Right lobe of liver (tissue), 6 donors: ENCODE results near the gene GPR17. TPM values are rescaled to one million over a fixed set of nuclear protein-coding genes. Genes with fewer than 3 reads are reported as not detected.

ENCODE experiments used
- ATAC-seq, 4 donors: fragments of 200-7000 bp; cut with Tn5 transposase; one replicate each; pipeline ENCODE4 v1.9.1; 2020; ENCODE audit warnings: mild to moderate bottlenecking in 4 of 4, moderate library complexity in 4 of 4
- DNase-seq, 3 donors: peaks; one replicate each; pipeline ENCODE4 v3.0.0-alpha.2; 2020
- H3K27ac ChIP-seq, 3 donors: fragments of 200-600 bp; one replicate each; pipeline ENCODE4 v1.8.0; 2022
- H3K27me3 ChIP-seq, 2 donors: fragments of 200-600 bp; one replicate each; pipeline ENCODE4 v1.8.0; 2022
- H3K36me3 ChIP-seq, 4 donors: fragments of 200-600 bp; sonication (generic) in 1 of 4; one replicate each; pipeline versions ENCODE4 v1.5.1 to v1.8.0; 2017 to 2022; ENCODE audit warnings: control low read depth in 1 of 4
- H3K4me1 ChIP-seq, 4 donors: fragments of 200-600 bp; sonication (generic) in 1 of 4; one replicate each; pipeline versions ENCODE4 v1.5.1 to v1.8.0; 2017 to 2022; ENCODE audit warnings: control low read depth in 1 of 4
- H3K4me3 ChIP-seq, 3 donors: fragments of 200-600 bp; one replicate each; pipeline ENCODE4 v1.8.0; 2022
- H3K9me3 ChIP-seq, 4 donors: fragments of 200-600 bp; sonication (generic) in 1 of 4; one replicate each; pipeline versions ENCODE4 v1.5.1 to v1.8.0; 2017 to 2022; ENCODE audit warnings: control low read depth in 1 of 4
- POLR2A ChIP-seq: fragments of 450-650 bp; IDR thresholded peaks from one replicate; pipeline ENCODE4 v1.6.1; 2017; ENCODE audit warnings: antibody characterized with exemption, mild to moderate bottlenecking
- WGBS: methylation state at CpG from one replicate; pipeline ENCODE4 v1.1.6; 2018; ENCODE audit warnings: low coverage, low lambda C conversion rate; ENCODE audit not compliant: insufficient coverage; ENCODE audit errors: missing lambda C conversion rate; 5-methylcytosine and 5-hydroxymethylcytosine counted together
- intact Hi-C, 2 donors: fragments of 100-400 bp; cut with DNase I; formaldehyde crosslinking; loops; one replicate each; pipeline versions ENCODE4 v1.11.2 to v1.14.1; 2022
- total RNA-seq, 6 experiments: library from RNA; depleted of rRNA in 2 of 6; stranded (reverse); fragments of >200 nt in 2 of 6; fragmentation: NEBNext Ultra II Directional in 3 of 6; extraction: Animal tissue kit (Norgen Biotek cat#: 25700) in 3 of 6; gene quantifications; one replicate each; pipeline versions ENCODE4 v1.1.0 to v1.2.4, GENCODE V29; 2016 to 2023
- TF ChIP-seq, protein P1 (sequence below), 4 donors: fragments of 200-600 bp in 3 of 4; fragments of 450-650 bp in 1 of 4; IDR thresholded peaks; one replicate each; pipeline versions ENCODE4 v1.5.1 to v1.8.0; 2016 to 2022; ENCODE audit warnings: antibody characterized with exemption in 4 of 4, mild to moderate bottlenecking in 2 of 4
- donor health status: DM: no; HTN: yes; CAD: no.
- donor health status: DM: no; HTN: no; CAD: no.
- donor health status: DM: no; HTN: no; CAD: no.
- donor health status: DM: no; HTN: yes; CAD: no.
- donor health status: DM: no; HTN: yes; CAD: no.

Gene GPR17
- total RNA-seq, 6 experiments from 2014 or later: not detected

DNA sequence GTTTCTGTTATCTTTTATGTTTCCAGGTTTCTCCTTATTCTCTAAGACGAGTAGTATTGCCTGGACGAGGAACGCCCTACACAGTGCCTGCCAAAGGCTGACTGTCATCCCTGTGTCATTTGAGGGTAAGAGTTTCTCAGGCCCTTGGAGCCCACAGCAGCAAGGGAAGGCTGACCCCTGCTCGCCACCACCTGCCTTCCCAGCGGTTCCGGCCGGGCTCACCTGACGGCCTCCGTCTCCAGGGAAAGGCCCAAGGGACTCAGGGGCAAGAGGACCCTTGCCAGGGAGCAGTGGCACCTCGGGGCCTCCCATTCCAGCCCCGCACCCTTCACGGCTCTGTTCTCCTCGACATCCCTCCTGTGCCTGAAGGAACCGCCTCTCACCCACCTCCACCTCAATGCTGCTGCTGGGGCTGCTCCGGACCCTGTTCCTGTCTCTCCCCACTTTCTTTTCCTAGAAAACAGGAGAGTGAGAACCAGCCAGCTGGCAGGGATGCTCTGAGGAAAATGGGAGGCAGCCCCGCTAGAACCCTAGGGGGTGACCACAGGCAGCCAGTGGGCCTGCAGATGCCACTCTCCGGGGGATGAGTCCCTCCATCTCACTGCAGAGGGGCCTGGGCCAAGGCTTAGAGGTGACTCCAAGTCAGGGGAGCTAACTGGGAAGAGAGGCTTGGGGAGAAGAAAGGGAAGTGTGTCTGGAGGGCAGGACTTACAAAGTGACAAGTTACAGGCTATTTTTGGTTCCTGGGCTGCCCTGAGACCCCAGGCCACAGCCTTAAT is 27.5 kb downstream of the GPR17 start:
- 74% methylated on average over 10 of the region's 17 CpGs for WGBS
- Histone ChIP-seq H3K27me3 (no peaks in the 10 kb centered on the region), H3K9me3 (no peaks in the 10 kb centered on the region), H3K4me1 (peaks cover 0 to 6% (median 0%) of the 10 kb centered on the region in 4 donors), H3K36me3 (no peaks in the 10 kb centered on the region), H3K27ac (peak overlapping the region in 2 of 3 donors; percentile 22 to 70), H3K4me3 (peak overlapping the region; percentile 69 to 79 (median 70))
- ATAC-seq (peak in 2 of 4 donors; percentile 2 to 3), DNase-seq (no peak)
- intact Hi-C loops: no loop called here
- TF ChIP-seq POLR2A: no peak
- TF ChIP-seq, protein P1, sequence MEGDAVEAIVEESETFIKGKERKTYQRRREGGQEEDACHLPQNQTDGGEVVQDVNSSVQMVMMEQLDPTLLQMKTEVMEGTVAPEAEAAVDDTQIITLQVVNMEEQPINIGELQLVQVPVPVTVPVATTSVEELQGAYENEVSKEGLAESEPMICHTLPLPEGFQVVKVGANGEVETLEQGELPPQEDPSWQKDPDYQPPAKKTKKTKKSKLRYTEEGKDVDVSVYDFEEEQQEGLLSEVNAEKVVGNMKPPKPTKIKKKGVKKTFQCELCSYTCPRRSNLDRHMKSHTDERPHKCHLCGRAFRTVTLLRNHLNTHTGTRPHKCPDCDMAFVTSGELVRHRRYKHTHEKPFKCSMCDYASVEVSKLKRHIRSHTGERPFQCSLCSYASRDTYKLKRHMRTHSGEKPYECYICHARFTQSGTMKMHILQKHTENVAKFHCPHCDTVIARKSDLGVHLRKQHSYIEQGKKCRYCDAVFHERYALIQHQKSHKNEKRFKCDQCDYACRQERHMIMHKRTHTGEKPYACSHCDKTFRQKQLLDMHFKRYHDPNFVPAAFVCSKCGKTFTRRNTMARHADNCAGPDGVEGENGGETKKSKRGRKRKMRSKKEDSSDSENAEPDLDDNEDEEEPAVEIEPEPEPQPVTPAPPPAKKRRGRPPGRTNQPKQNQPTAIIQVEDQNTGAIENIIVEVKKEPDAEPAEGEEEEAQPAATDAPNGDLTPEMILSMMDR (IDR thresholded peaks at IDR 0.05): no peak

DNA sequence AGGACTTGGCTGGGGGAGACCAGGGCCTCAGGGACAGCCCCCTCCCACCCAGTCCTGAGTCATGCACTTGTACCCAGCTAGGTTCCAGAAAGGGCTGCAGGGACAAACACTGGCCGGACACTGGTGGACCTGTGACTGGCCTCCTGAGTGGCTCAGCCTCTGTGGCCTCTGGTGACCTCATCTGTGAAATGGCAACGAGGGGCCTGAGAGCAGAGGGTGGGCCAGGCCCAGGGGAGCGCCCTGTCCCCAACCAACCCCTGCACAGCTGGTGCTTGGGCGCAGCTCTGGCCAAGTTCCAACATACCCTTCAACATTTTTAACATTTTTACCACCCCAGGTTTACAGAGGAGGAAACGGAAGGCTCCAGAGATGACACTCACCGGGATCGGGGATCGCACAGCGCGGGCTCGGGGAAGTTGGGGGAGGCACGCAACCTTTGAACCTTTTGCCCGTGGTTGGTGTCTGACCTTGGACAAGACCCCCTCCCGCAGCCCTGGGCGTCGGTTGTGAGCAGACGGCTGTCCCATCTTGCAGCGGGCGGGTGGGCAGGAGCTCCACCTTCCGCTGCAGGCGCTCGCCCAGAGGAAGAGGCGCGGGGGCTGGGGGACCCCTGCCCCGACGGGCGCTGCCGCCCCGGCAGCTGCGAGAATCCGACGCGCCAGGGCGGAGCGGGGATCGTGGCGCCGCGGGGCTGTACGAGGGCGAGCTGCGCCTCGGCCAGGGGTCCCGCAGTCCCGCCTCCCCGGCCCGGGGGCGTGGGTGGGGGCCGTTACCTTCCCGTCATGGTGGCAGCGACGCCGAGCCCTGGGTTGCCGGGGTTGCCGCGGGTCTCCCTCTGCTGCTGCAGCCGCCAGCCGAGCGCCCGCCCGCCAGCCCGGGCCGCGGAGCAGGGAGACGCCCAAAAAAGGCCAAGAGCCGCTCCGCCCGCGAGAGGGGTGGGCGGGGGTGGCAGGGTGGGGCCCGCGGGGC is 28.6 kb downstream of the GPR17 start:
- ATAC-seq: peak; percentile 51 to 59 (median 56)
- no peaks in the 10 kb centered on the region for H3K36me3 ChIP-seq
- DNase-seq: peak in 1 of 3 donors; percentile 42
- H3K4me1 ChIP-seq: peaks cover 0 to 6% (median 0%) of the 10 kb centered on the region in 4 donors
- no peak for TF ChIP-seq POLR2A
- TF ChIP-seq, protein P1 (IDR thresholded peaks at IDR 0.05): no peak
- intact Hi-C loops: no loop called here
- H3K27ac ChIP-seq: peak overlapping the region; percentile 34 to 70 (median 47)
- H3K4me3 ChIP-seq: peak overlapping the region; percentile 69 to 79 (median 70)
- no peaks in the 10 kb centered on the region for H3K27me3 ChIP-seq
- 9% methylated on average over 22 of the region's 72 CpGs for WGBS
- H3K9me3 ChIP-seq: no peaks in the 10 kb centered on the region

DNA sequence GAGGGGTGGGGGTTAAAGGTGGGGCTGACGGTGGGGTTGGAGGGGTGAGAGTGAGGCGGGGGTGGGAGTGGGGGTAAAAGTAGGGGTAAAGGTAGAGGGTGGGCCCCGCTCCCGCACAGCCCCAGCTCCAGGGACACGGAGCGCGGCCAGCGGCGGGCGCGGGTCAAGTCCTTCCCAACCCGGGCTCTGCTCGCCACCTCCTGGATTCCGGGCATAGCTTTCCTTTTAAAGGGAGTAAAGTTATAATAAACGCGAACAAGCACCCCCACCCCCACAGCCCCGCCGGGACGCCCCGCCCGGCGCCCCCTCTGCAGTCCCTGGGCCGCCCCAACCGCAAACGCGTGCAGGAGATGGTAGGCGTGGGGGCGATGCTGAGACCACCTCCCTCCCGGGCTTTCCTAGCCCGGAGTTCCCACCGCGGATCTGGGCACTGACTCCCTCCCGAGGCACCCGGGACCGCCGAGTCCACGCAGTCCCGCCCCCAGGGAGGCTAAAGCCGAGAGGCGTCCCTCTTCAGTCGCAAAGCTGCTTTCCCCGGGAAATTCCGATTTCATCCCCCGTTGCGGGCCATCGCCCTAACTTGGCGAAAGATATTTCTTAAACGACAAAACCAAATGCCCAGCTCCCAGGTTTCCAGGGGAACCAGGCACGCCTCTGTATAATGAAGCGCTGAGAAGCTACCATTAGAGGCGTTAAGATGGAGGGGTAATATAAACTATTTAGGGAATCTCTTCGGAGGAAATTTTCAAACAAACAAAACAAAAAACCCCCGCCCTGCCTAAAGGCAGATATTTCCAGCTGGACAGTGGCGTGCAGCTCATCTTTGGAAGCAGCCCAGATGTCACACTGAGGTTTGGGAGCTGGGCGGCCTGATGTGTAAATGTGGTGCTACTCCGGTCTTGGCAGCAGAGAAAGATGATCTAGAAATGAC is 29.6 kb downstream of the GPR17 start, which contains the start of gene LIMS2:
Gene LIMS2 (minus strand): TSS at position 200 of the 931 bp plus-strand sequence. CDS start 506 bp downstream, outside the sequence.
- ATAC-seq (peak; percentile 82 to 86 (median 82)), DNase-seq (peak in 1 of 3 donors; percentile 71)
- intact Hi-C loops: no loop called here
- WGBS: 5% methylated on average over 23 of the region's 56 CpGs
- no peaks in the 10 kb centered on the region for H3K36me3 ChIP-seq
- no peaks in the 10 kb centered on the region for H3K27me3 ChIP-seq
- H3K9me3 ChIP-seq: no peaks in the 10 kb centered on the region
- H3K4me3 ChIP-seq: peak within 1 kb of the TSS; percentile 69 to 79 (median 70)
- no peak for TF ChIP-seq POLR2A
- TF ChIP-seq, protein P1 (IDR thresholded peaks at IDR 0.05): peak in 3 of 4 donors; percentile 25 to 44 (median 35)
- peaks cover 0 to 6% (median 0%) of the 10 kb centered on the region in 4 donors for H3K4me1 ChIP-seq
- H3K27ac ChIP-seq: peak within 1 kb of the TSS; percentile 34 to 70 (median 47)
